Measurements from ENCODE around the gene SERPINA9. TPM values are rescaled to one million over a fixed set of nuclear protein-coding genes. Genes with fewer than 3 reads are reported as not detected.

The SERPINA9 gene
- total and polyA plus RNA-seq, 2 experiments from 2014 or later: 0.60 TPM; not detected in 1

GRCh38 chr14:94501588-94502516 lies 25.9 kb upstream of the SERPINA9 start:
- H3K27ac ChIP-seq: no peak overlapping the region
- H4K20me1 ChIP-seq (ENCODE audit: insufficient read depth, poor library complexity, severe bottlenecking): no peaks in the 10 kb centered on the region
- no peaks in the 10 kb centered on the region for H3K36me3 ChIP-seq (replicated peaks; ENCODE audit: insufficient read depth, low read depth)
- H3K9me3 ChIP-seq (ENCODE audit: low read depth): no peaks in the 10 kb centered on the region
- no peaks in the 10 kb centered on the region for H3K79me2 ChIP-seq
- H3K4me1 ChIP-seq (ENCODE audit: insufficient read depth): no peaks in the 10 kb centered on the region
- TF ChIP-seq EZH2 (IDR thresholded peaks at IDR 0.05; ENCODE audit: borderline replicate concordance): no peak
- no peak for TF ChIP-seq EZH2phosphoT487 (IDR thresholded peaks at IDR 0.05; ENCODE audit: low read depth, severe bottlenecking, unreplicated experiment)
- TF ChIP-seq, protein P1, sequence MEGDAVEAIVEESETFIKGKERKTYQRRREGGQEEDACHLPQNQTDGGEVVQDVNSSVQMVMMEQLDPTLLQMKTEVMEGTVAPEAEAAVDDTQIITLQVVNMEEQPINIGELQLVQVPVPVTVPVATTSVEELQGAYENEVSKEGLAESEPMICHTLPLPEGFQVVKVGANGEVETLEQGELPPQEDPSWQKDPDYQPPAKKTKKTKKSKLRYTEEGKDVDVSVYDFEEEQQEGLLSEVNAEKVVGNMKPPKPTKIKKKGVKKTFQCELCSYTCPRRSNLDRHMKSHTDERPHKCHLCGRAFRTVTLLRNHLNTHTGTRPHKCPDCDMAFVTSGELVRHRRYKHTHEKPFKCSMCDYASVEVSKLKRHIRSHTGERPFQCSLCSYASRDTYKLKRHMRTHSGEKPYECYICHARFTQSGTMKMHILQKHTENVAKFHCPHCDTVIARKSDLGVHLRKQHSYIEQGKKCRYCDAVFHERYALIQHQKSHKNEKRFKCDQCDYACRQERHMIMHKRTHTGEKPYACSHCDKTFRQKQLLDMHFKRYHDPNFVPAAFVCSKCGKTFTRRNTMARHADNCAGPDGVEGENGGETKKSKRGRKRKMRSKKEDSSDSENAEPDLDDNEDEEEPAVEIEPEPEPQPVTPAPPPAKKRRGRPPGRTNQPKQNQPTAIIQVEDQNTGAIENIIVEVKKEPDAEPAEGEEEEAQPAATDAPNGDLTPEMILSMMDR (IDR thresholded peaks at IDR 0.05; ENCODE audit: poor library complexity): no peak
- no peak overlapping the region for H2AFZ ChIP-seq
- no peaks in the 10 kb centered on the region for H3K27me3 ChIP-seq
- H3K9me2 ChIP-seq (replicated peaks; ENCODE audit: insufficient read depth): no peaks in the 10 kb centered on the region
- 89% methylated on average over 14 of the region's 16 CpGs for whole genome bisulfite sequencing (ENCODE audit: low lambda C conversion rate, missing lambda C conversion rate)
- no peak for DNase-seq (ENCODE audit: low spot score)
- H3K4me3 ChIP-seq: no peak overlapping the region
- no peak overlapping the region for H3K4me2 ChIP-seq

DNA sequence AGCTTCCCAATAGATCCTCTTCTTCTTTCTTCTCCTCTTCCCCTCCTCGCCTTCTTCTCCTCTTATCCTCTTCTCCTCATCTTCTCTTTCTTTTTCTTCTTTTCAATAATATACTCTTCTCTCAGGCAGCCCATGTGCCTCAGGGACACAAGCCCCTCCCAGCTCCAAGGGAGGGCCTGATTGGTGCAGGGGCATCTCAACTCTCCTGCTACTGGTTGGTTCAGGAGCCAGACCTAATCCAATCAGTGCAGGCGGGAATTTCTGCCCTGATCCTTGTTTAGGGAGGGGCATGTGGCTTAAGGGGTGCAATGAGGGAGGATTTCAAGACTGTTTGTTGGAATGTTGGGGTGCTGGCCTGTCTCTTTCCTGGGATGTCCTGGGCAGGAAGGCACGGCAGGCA lies 24.3 kb upstream of the SERPINA9 start:
- H3K4me1 ChIP-seq (ENCODE audit: insufficient read depth): no peaks in the 10 kb centered on the region
- H3K27ac ChIP-seq: no peak overlapping the region
- TF ChIP-seq, protein P1 (IDR thresholded peaks at IDR 0.05; ENCODE audit: poor library complexity): no peak
- TF ChIP-seq EZH2phosphoT487 (IDR thresholded peaks at IDR 0.05; ENCODE audit: low read depth, severe bottlenecking, unreplicated experiment): no peak
- no peak for TF ChIP-seq EZH2 (IDR thresholded peaks at IDR 0.05; ENCODE audit: borderline replicate concordance)
- H3K36me3 ChIP-seq (replicated peaks; ENCODE audit: insufficient read depth, low read depth): no peaks in the 10 kb centered on the region
- H4K20me1 ChIP-seq (ENCODE audit: insufficient read depth, poor library complexity, severe bottlenecking): no peaks in the 10 kb centered on the region
- H3K4me3 ChIP-seq: no peak overlapping the region
- no peaks in the 10 kb centered on the region for H3K9me3 ChIP-seq (ENCODE audit: low read depth)
- H3K79me2 ChIP-seq: no peaks in the 10 kb centered on the region
- no peak overlapping the region for H2AFZ ChIP-seq
- H3K4me2 ChIP-seq: no peak overlapping the region
- H3K9me2 ChIP-seq (replicated peaks; ENCODE audit: insufficient read depth): no peaks in the 10 kb centered on the region
- 85% methylated on average over 3 of the region's 3 CpGs for WGBS (ENCODE audit: low lambda C conversion rate, missing lambda C conversion rate)
- no peak for DNase-seq (ENCODE audit: low spot score)
- no peaks in the 10 kb centered on the region for H3K27me3 ChIP-seq

DNA sequence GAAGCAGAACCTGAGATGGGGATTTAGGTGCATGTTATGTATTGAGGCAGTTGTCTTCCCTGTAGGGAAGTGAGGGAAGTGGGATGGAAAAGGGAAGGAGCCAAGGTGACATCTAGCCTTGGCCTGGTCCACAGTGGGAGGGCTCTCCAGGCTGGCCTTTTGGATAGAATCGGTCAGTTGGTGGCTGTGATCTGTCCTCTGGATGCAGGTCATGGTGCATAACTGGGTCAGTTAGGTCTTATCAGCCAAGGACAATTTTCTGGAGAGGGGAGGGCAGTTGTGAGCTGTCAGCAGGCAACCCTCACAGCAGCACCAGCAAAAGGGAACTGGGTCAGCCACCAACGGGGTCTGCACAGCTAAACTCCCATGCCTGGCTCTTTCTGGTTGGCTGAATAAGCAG lies 23.7 kb upstream of the SERPINA9 start:
- Histone ChIP-seq H2AFZ (no peak overlapping the region), H3K27ac (no peak overlapping the region), H3K4me3 (no peak overlapping the region), H3K9me3 (ENCODE audit: low read depth) (no peaks in the 10 kb centered on the region), H3K27me3 (no peaks in the 10 kb centered on the region), H3K9me2 (replicated peaks; ENCODE audit: insufficient read depth) (no peaks in the 10 kb centered on the region), H3K36me3 (replicated peaks; ENCODE audit: insufficient read depth, low read depth) (no peaks in the 10 kb centered on the region), H4K20me1 (ENCODE audit: insufficient read depth, poor library complexity, severe bottlenecking) (no peaks in the 10 kb centered on the region), H3K4me2 (no peak overlapping the region), H3K79me2 (no peaks in the 10 kb centered on the region), H3K4me1 (ENCODE audit: insufficient read depth) (no peaks in the 10 kb centered on the region)
- DNase-seq (ENCODE audit: low spot score): no peak
- WGBS (ENCODE audit: low lambda C conversion rate, missing lambda C conversion rate): 93% methylated on average over 2 of the region's 2 CpGs
- TF ChIP-seq EZH2 (IDR thresholded peaks at IDR 0.05; ENCODE audit: borderline replicate concordance): no peak

GRCh38 chr14:94498215-94498614 lies 22.2 kb upstream of the SERPINA9 start:
- no peak overlapping the region for H2AFZ ChIP-seq
- WGBS (ENCODE audit: low lambda C conversion rate, missing lambda C conversion rate): 89% methylated on average over 3 of the region's 3 CpGs
- no peaks in the 10 kb centered on the region for H3K9me2 ChIP-seq (replicated peaks; ENCODE audit: insufficient read depth)
- no peak overlapping the region for H3K4me2 ChIP-seq
- no peaks in the 10 kb centered on the region for H3K4me1 ChIP-seq (ENCODE audit: insufficient read depth)
- no peak overlapping the region for H3K4me3 ChIP-seq
- TF ChIP-seq, protein P1 (IDR thresholded peaks at IDR 0.05; ENCODE audit: poor library complexity): no peak
- TF ChIP-seq EZH2phosphoT487 (IDR thresholded peaks at IDR 0.05; ENCODE audit: low read depth, severe bottlenecking, unreplicated experiment): no peak
- TF ChIP-seq EZH2 (IDR thresholded peaks at IDR 0.05; ENCODE audit: borderline replicate concordance): no peak
- H3K27ac ChIP-seq: no peak overlapping the region
- H3K79me2 ChIP-seq: no peaks in the 10 kb centered on the region
- no peaks in the 10 kb centered on the region for H3K9me3 ChIP-seq (ENCODE audit: low read depth)
- no peaks in the 10 kb centered on the region for H3K36me3 ChIP-seq (replicated peaks; ENCODE audit: insufficient read depth, low read depth)
- no peaks in the 10 kb centered on the region for H4K20me1 ChIP-seq (ENCODE audit: insufficient read depth, poor library complexity, severe bottlenecking)
- no peak for DNase-seq (ENCODE audit: low spot score)
- H3K27me3 ChIP-seq: no peaks in the 10 kb centered on the region

Data from hepatocyte (in vitro differentiated cells).